ENCODE measurements around the gene TH.

- TF ChIP-seq, protein P1, sequence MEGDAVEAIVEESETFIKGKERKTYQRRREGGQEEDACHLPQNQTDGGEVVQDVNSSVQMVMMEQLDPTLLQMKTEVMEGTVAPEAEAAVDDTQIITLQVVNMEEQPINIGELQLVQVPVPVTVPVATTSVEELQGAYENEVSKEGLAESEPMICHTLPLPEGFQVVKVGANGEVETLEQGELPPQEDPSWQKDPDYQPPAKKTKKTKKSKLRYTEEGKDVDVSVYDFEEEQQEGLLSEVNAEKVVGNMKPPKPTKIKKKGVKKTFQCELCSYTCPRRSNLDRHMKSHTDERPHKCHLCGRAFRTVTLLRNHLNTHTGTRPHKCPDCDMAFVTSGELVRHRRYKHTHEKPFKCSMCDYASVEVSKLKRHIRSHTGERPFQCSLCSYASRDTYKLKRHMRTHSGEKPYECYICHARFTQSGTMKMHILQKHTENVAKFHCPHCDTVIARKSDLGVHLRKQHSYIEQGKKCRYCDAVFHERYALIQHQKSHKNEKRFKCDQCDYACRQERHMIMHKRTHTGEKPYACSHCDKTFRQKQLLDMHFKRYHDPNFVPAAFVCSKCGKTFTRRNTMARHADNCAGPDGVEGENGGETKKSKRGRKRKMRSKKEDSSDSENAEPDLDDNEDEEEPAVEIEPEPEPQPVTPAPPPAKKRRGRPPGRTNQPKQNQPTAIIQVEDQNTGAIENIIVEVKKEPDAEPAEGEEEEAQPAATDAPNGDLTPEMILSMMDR (IDR thresholded peaks at IDR 0.05): no peak
- TF ChIP-seq EZH2phosphoT487 (IDR thresholded peaks at IDR 0.05): no peak
- TF ChIP-seq EZH2 (IDR thresholded peaks at IDR 0.05): no peak
These were observed at the start of gene TH for GRCh38 chr11:2171591-2172003.

Data from neural progenitor cell (in vitro differentiated cells).